ENCODE data around the gene COPG2. TPM values are rescaled to one million over a fixed set of nuclear protein-coding genes. Genes with fewer than 3 reads are reported as not detected.

COPG2 gene
- total RNA-seq, 6 experiments from 2014 or later: 20.2 to 25.4 (median 23.9) TPM

DNA sequence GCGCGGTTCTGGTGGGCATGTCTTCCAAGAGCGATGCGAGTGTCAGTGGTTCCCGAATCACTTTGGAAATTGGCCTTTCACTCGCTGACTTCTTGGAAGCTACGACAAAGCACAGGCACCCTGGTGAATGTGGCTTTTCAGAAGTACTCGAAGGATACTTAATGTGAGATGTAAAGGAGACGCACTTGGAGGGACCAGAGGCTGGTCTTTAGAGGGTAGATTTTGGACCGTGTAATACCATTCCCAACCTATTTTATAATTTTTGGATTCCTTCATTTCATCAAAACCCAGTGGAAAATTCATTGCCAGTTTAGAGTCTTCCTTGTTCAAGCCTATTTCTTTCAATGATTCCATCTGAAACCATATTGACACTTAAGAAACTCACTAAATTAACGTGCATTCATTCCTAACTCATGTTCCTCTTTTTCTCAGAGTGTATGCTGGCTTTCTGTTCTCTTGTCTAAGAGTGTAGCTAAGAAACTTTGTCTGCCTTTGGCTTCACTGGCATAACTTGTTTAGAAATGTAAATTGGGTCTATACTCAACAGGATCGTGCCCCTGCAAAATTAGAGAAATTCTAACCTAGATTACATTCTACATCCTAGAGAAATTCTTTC is 645 bp upstream of the COPG2 start:
- Mint-ChIP-seq H3K4me3 (peak overlapping the region; percentile 91), H3K27ac (peak overlapping the region; percentile 58), H3K36me3 (ENCODE audit: low read depth) (peaks cover 2% of the 10 kb centered on the region; the same call in 1 of the 2 replicates), H3K9me3 (no peaks in the 10 kb centered on the region), H3K27me3 (ENCODE audit: insufficient read depth) (no peaks in the 10 kb centered on the region; the same call in 1 of the 2 replicates), H3K4me1 (ENCODE audit: low read depth) (peaks cover 27% of the 10 kb centered on the region)
- TF ChIP-seq, protein P1, sequence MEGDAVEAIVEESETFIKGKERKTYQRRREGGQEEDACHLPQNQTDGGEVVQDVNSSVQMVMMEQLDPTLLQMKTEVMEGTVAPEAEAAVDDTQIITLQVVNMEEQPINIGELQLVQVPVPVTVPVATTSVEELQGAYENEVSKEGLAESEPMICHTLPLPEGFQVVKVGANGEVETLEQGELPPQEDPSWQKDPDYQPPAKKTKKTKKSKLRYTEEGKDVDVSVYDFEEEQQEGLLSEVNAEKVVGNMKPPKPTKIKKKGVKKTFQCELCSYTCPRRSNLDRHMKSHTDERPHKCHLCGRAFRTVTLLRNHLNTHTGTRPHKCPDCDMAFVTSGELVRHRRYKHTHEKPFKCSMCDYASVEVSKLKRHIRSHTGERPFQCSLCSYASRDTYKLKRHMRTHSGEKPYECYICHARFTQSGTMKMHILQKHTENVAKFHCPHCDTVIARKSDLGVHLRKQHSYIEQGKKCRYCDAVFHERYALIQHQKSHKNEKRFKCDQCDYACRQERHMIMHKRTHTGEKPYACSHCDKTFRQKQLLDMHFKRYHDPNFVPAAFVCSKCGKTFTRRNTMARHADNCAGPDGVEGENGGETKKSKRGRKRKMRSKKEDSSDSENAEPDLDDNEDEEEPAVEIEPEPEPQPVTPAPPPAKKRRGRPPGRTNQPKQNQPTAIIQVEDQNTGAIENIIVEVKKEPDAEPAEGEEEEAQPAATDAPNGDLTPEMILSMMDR (IDR thresholded peaks at IDR 0.05): no peak
- DNase-seq: no peak

- peaks cover 6% of the 10 kb centered on the region; the same call in 1 of the 2 replicates for H3K36me3 Mint-ChIP-seq (ENCODE audit: low read depth)
- no peak for DNase-seq
- H3K27me3 Mint-ChIP-seq (ENCODE audit: insufficient read depth): no peaks in the 10 kb centered on the region; the same call in 1 of the 2 replicates
- H3K4me1 Mint-ChIP-seq (ENCODE audit: low read depth): peaks cover 20% of the 10 kb centered on the region
- no peaks in the 10 kb centered on the region for H3K9me3 Mint-ChIP-seq
- no peak overlapping the region; the same call in 1 of the 2 replicates for H3K27ac Mint-ChIP-seq
- H3K4me3 Mint-ChIP-seq: peak overlapping the region; percentile 82
- TF ChIP-seq, protein P1 (IDR thresholded peaks at IDR 0.05): no peak
These were observed 823 bp downstream of the COPG2 start for GRCh38 chr7:130667593-130668257.

DNA sequence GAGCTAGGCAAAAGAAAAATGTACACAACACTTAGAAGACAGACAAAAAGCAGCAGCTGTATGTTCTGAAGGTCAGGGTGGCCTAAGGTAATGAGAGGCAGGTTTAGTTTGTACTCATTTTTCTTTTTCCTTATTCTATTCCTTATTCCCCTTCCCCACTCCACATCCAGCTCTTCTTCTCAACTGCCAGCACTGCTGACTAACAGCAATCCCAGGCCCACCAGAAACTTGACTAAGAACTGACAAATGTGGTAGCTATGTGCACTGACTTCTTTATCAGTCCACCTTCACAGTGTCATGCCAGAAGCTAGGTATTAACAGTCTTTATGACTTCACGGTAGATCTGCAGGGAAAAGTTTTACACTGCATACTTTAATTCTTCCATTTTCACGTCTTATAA is 6.1 kb downstream of the COPG2 start:
- H3K9me3 Mint-ChIP-seq: no peaks in the 10 kb centered on the region
- H3K4me1 Mint-ChIP-seq (ENCODE audit: low read depth): peaks cover 4% of the 10 kb centered on the region
- no peaks in the 10 kb centered on the region for H3K27me3 Mint-ChIP-seq (ENCODE audit: insufficient read depth)

DNA sequence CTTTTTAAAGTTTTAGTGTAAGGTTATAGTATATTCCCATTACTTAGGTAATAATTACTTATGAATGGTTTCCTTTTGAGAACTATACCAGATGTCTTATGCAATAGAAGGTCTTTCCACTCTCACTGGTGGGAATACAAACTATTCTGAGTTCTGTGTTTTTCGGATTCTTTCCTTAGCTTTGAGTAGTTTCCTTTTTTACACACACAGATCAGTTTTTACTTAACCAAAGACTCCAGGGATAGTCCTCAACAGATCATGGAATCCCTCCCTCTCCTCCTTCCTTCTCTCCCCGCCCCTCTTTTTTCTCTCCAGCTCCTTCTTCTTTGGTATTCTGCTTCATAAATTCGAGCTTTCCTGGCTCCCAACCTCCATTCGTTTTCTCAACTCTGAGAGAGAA is 13.3 kb downstream of the COPG2 start:
- DNase-seq: no peak
- peaks cover 2% of the 10 kb centered on the region; the same call in 1 of the 2 replicates for H3K27me3 Mint-ChIP-seq (ENCODE audit: insufficient read depth)
- no peaks in the 10 kb centered on the region for H3K9me3 Mint-ChIP-seq
- TF ChIP-seq, protein P1 (IDR thresholded peaks at IDR 0.05): no peak
- H3K4me3 Mint-ChIP-seq: no peak overlapping the region
- no peak overlapping the region for H3K27ac Mint-ChIP-seq
- peaks cover 1% of the 10 kb centered on the region for H3K4me1 Mint-ChIP-seq (ENCODE audit: low read depth)
- peaks cover 10% of the 10 kb centered on the region; the same call in 1 of the 2 replicates for H3K36me3 Mint-ChIP-seq (ENCODE audit: low read depth)

More for the DNA sequence above, 6.1 kb downstream of the COPG2 start:
- no peak overlapping the region for H3K27ac Mint-ChIP-seq
- peaks cover 22% of the 10 kb centered on the region for H3K36me3 Mint-ChIP-seq (ENCODE audit: low read depth)
- TF ChIP-seq, protein P1 (IDR thresholded peaks at IDR 0.05): no peak
- DNase-seq: no peak
- no peak overlapping the region for H3K4me3 Mint-ChIP-seq

GRCh38 chr7:130654850-130655249 is 13.7 kb downstream of the COPG2 start:
- Mint-ChIP-seq H3K27ac (no peak overlapping the region), H3K36me3 (ENCODE audit: low read depth) (peaks cover 5% of the 10 kb centered on the region; the same call in 1 of the 2 replicates), H3K4me1 (ENCODE audit: low read depth) (peaks cover 5% of the 10 kb centered on the region)

More at GRCh38 chr7:130654850-130655249, 13.7 kb downstream of the COPG2 start:
- TF ChIP-seq, protein P1 (IDR thresholded peaks at IDR 0.05): no peak
- H3K27me3 Mint-ChIP-seq (ENCODE audit: insufficient read depth): peaks cover 2% of the 10 kb centered on the region; the same call in 1 of the 2 replicates
- no peak for DNase-seq
- no peak overlapping the region for H3K4me3 Mint-ChIP-seq
- no peaks in the 10 kb centered on the region for H3K9me3 Mint-ChIP-seq
